Right lobe of liver (tissue), 4 donors: ENCODE results near the gene AGAP2.

ENCODE experiments used
- POLR2A ChIP-seq: fragments of 450-650 bp; IDR thresholded peaks from one replicate; pipeline ENCODE4 v1.6.1; 2017; ENCODE audit warnings: antibody characterized with exemption, mild to moderate bottlenecking
- TF ChIP-seq, protein P1 (sequence below), 4 donors: fragments of 200-600 bp in 3 of 4; fragments of 450-650 bp in 1 of 4; IDR thresholded peaks; one replicate each; pipeline versions ENCODE4 v1.5.1 to v1.8.0; 2016 to 2022; ENCODE audit warnings: antibody characterized with exemption in 4 of 4, mild to moderate bottlenecking in 2 of 4
- donor health status: DM: no; HTN: no; CAD: no.
- donor health status: DM: no; HTN: no; CAD: no.
- donor health status: DM: no; HTN: yes; CAD: no.

DNA sequence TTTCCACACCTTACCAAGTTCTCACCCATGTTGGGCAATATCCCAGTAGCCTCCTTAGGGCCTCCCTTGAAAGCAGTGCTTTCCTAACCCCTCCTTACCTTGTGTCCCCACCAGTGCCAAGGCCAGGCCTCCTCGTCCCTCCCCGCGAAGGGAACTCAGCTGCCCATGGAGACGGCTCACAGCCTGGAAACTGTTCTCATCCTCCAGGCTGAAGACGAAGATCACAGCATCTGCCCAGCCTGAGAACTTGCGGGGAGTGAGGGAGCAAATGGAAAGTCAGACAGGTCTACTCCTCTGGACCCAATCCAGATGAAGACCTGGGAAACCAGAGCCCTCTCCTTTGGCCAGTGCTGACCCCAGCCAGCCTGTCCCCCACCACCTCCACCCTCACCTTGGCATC lies 4.6 kb downstream of the AGAP2 start:
- TF ChIP-seq, protein P1, sequence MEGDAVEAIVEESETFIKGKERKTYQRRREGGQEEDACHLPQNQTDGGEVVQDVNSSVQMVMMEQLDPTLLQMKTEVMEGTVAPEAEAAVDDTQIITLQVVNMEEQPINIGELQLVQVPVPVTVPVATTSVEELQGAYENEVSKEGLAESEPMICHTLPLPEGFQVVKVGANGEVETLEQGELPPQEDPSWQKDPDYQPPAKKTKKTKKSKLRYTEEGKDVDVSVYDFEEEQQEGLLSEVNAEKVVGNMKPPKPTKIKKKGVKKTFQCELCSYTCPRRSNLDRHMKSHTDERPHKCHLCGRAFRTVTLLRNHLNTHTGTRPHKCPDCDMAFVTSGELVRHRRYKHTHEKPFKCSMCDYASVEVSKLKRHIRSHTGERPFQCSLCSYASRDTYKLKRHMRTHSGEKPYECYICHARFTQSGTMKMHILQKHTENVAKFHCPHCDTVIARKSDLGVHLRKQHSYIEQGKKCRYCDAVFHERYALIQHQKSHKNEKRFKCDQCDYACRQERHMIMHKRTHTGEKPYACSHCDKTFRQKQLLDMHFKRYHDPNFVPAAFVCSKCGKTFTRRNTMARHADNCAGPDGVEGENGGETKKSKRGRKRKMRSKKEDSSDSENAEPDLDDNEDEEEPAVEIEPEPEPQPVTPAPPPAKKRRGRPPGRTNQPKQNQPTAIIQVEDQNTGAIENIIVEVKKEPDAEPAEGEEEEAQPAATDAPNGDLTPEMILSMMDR (IDR thresholded peaks at IDR 0.05) = no peak
- TF ChIP-seq POLR2A = no peak
